DMS 273 (cell line): ENCODE data around the gene MAP3K9.
A peak's percentile ranks its signal among the peaks of the same experiment; 100 is the strongest.
"Not testable (repeated sequence)": the region's sequence is repeated elsewhere in the genome, so short reads cannot be mapped to it uniquely, and the experiment has no call there.

ENCODE experiments used
- DNase-seq: peaks from one replicate; lab custom pipeline; 2025; ENCODE audit not compliant: unreplicated experiment; lab: John Stamatoyannopoulos, UW

MAP3K9 gene

DNA sequence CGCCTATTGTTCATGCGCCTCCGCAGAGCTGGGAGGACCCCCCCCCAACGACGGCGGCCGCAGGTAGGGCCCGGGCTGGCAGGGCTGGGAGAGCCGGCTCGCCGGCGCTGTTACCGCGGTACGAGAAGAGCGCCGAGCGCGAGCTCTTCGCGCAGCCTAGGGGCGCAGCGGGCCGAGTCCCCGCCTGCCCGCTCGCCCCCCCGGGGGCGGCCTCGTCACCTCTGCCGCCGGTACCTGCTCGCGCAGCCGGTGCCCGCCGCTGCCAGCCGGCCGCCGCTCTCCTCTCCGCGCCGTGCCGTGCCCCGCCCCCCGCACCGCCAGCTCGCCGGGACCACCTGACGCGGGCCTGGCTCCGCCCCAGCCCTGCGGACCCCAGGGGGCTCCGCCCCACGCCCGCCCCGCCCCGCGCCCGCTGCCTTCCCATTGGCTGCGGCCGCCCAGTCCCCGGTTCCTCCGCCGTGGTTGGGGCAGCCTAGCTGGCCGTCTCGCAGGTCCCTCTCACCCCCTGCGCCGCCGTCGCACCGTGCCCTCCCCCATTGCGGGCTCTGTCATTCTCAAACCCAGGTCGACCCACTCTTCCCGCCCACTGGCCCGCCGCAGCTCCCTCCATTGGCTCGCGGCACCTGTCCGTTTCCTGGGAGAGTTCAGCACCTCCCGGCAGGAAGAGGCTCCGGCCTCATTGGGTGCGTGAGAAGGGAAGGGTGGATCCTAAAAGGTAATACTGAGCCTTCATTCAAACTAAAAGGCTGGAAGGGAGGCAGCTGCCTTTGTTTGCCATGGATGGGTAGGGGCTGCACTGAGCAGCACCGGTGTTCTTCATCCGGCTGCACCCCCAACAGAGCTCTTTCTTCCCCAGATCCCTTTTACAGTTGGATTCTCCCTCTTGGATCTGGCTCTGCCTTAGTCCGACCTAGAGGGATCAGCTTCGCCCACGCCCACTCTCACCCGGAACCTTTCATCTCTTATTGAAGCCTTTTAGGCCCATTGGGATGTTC is at the start of gene MAP3K9:
TSS of gene MAP3K9 (minus strand) at position 289 of the 995 bp plus-strand sequence. CDS start 342 bp downstream, outside the sequence.
- DNase-seq, result peak; percentile 98

DNA sequence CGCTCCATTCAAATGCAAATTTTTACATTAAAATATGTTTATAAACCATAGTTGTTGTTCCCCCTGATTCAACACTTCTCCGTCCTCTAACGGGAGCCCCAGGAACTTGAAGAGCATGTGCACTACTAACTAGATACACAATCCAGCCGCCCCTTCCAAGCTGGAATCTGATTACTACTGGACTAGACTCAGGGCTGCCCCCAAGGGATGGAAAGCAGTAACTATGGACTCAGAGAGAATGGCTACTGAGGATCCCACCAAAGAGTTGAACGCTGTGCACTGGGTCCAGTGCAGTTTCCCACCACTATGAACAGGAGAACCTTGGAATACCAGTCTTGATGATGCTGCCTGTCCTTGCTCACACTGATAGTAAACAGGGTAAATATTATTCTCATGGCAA is 49.3 kb upstream of the MAP3K9 start:
- DNase-seq, result peak; percentile 21

DNA sequence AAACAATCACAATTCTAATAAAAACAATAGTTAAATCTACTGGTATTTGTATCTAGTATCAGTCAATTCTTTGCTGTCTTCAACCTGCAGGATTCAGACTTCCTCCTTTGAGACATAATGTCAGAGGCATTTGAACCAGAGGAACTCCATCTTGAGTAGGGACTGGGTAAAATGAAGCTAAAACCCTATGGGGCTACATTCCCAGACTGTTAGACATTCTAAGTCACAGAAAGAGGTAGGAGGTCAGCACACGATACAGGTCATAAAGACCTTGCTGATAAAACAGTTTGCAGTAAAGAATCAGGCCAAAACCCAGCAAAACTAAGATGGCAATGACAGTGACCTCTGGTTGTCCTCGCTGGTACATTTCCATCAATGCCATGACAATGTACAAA is 48.2 kb upstream of the MAP3K9 start:
- no peak for DNase-seq

DNA sequence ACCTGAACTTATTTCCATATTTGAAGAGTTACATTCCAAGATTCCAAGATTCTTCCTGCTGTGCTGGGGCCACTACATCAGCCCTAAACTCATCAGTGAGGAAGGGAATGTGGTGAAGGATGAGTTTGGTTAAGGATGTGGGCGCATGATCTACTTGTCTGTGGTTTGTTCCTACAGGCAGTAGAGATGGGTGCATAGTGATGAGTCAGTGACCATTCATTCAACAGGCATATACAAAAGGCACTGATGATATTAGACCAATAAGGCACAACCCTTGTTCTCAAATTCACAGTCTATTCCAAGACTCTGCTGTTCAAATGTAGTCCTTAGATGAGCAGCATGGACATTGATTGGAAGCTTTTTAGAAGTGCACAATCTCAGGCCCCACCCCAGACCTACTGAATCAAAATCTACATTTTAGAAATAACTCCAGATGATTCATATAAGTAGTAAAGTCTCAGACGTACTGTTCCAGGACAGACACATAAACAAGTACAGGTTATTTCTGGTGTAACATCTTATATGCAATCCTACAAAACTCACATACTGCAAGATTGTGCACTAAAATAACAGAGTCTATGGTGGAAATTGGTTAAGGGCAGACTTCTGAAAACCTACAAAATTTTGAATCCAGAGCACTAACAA is 47.7 kb upstream of the MAP3K9 start:
- DNase-seq, result no peak

DNA sequence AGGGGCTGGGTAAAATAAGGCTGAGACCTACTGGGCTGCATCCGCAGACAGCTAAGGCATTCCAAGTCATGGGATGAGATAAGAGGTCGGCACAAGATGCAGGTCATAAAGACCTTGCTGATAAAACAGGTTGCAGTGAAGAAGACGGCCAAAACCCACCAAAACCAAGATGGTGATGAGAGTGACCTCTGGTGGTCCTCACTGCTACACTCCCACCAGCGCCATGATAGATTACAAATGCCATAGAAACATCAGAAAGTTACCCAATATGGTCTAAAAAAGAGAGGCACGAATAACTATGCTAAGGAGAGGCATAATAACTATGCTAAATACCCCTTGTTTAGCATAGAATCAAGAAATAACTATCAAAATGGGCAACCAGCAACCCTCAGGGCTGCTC is 46.2 kb upstream of the MAP3K9 start:
- DNase-seq, result no peak

DNA sequence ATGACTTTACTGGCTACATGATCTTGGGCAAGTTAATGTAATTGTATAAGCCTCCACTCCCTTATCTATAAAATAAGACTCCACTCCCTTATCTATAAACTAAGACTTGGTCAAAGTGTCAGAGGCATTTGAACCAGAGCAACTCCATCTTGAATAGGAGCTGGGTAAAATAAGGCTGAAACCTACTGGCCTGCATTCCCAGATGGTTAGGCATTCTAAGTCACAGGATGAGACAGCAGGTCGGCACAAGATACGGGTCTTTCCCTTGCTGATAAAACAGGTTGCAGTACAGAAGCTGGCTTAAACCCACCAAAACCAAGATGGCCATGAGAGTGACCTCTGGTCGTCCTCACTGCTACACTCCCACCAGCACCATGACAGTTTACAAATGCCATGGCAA is 44.3 kb upstream of the MAP3K9 start:
- not testable (repeated sequence) for DNase-seq

DNA sequence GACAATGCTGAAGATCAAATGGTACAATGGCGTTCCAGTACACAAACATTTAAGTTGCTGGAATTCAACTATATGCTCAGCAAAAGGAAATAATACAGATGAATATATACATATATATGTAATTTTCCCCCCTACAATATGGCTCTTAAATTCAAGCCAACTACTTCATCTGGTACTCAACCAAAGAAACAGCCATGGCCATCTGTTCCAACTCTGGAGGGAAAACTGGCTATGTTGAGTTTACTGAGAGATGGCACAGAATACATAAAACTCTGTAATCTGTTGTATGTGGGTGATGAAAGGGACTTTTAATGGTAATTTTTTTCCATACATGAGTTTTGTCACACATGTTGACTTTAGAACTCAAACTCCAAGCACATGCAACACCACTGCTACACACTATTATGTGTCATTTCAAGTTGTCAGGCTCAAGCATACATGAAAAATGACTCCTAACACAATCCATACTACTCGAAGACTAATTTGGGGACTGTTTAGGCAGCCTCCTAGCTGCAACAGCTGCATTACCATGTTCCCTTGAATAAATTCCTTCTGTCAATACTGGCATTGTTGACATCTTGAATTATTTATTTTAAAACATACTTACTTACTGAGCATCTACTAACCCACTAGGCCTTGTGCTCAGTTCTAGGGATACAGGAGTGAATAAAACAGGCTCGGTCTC is 38.2 kb upstream of the MAP3K9 start:
- peak; percentile 87 for DNase-seq

DNA sequence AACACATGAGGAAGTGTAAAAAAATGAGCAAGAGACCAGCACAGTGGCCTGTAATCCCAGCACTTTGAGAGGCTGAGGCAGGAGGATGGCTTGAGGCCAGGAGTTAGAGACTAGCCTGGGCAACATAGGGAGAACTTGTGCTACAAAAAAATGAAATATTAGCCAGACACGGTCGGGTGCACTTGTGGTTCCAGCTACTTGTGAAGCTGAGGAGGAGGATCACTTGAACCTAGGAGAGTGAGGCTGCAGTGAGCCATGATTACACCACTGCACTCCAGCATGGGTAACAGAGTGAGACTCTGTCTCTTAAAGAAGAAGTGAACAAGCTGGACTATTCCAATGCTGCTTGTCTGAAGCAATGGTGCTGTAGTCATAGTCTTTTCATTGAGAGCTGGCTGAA is 36.3 kb upstream of the MAP3K9 start:
- DNase-seq, result no peak

DNA sequence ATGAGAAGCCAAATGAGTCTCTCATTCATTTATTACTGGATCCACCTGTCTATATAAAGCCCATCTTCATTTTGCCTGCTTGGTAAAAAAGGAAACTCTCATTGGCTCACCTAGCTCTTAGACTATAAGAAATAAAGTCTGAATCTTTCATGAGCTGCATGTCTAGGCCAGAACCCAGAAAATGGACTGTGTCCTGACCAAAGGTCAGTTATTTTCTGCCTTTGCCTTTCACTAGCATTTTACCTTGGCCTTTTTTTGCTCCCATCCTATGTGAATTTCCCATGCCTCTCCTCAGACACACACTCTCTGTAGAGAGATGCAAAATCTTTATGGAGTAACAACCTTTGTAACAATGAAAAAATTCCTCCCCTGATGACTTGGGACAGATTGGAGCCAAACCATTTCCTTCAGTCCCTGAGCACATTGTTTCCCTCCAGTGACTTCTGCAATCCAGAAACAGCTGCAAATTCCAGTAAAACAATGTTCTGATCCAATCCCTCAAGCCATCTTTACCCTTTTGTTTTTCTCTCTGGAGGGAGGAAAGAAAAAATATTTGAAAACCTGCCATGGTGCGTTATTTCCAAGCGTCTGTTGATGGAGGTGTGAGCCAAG is 33.6 kb upstream of the MAP3K9 start:
- DNase-seq, result no peak

DNA sequence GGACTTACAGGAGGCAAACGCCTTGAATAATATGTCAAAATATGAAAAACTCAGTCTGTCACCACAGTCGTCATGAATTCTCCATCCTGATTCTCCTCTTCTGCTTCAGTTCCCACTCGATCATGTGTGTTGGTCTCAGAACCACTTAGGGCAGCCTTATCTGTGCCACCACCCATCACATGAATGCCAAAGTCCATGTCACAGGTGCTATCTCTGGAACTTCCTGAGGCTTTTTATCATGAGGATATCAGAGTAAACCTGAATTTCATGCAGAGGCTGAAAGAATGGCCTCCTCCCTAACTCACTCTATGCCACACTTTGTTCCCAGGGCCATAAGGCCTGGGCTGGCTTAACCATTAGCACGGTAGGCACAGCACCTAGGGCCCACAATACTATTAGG is 28.8 kb upstream of the MAP3K9 start:
- no peak for DNase-seq

DNA sequence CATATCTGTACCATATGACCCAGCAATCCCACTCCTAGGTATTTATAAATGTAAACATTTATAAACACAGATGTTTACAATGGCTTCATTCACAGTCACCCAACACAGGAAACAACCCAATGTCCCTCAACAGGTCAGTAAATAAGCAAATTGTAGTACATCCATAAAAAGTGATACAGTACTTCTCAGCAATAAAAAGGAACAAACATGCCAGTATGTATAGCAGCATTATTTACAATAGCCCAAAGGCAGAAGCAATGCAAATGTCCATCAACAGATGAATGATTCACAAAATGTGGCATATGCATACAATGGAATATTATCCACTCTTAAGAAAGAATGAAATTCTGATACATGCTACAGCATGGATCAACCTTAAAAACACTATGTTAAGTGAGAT is 27.6 kb upstream of the MAP3K9 start:
- no peak for DNase-seq

DNA sequence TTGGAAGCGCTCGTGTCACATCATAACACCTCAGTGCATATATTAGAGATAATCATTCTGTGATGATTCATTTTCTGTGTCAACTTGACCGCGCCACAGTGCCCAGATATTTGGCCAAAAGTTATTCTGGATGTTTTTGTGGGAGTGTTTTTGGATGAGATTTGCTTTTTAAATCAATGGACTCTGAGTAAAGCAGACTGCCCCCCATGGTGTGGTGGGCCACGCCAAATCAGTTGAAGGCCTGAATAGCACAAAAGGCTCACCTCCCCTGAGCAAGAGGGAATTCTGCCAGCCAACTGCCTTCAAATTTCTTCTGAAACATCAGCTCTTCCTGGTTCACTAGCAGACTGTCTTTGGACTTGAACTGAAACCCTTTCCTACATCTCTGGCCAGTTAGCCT is 24.6 kb upstream of the MAP3K9 start:
- no peak for DNase-seq

DNA sequence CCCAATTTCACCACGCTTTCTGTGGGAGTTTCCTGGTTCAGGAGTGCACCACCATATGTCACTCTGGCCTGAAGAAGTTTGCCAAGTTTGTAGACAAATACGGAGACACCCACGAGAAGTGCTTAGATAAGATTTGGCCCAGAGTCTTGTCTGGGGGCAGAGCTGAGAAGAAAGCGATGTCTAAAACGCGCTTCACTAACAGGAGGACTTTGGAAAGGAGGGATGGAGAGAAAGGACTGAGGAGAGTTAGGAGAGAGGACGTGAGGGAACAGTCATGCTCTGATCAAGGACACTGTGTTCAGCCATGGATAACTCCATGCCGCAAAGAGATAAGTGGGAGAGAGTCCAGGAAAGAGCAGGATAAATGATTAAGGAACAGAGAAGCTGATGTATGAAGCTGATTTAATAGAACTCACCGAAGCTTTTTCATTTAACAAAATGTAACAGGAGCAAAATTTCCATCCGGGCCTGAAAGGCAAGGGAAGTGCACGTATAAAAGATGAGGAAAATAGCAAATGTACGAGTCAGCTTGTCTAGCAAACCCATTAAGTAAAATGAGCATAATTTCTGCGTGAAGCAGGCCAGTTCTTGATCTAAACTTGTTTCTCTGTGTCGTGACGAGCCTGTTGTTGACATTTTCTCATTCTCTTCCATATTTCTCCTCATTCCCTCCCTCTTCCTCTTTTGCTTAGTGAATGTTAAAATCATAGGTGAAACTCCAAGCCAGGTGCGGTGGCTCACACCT is 23.4 kb upstream of the MAP3K9 start:
- DNase-seq, result peak; percentile 15

DNA sequence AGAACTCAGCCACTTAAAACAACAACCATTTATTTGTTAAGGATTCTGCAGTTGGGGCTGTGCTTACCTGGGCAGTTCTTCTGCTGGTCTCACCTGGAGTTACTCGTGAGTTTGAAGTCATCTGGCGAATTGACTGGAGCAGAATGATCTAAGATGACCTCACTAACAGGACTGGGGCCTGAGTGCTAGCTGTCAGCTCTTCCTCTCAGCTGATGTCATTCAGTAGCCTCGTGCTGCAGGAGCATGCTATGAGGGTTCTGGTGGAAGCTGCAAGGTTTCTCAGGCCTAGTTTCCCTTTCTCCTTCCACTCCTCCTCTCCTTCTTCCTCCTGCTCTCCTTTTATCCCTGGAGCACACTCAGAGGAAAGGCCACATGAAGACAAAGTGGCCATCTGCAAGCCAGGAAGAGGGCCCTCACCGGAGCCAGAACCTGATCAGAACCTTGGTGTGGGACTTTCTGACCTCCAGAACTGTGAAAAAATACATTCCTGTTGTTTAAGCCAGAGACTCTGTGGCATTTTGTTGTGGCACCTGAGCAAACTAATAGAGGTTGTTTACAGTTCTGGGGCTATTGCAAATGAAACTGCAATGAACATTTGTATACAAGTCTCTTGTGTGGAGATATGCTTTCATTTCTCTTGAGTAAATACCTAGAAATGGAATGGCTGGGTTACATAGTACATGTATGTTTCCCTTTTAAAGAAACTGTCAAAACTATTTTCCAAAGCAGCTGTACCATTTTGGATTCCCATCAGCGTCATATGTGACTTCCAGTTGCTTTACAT is 21.9 kb upstream of the MAP3K9 start:
- DNase-seq, result no peak

DNA sequence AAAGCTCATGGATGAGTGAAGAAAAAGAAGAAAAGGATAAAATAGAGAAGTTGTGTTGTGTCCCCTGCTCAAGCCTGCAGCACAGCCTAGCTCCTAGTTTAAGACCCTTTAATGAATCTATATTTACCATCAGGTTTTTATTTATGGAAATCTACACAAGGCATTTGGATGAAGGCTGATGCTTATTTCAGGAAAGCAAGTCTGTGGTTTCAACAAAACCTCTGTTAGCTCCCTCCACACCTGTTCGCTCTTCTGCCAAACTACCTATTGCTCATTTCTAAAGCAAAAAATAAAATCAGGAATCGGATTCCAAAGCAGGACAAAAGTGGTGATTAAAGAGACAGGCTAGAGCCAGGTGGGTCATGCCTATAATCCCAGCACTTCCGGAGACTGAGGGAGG is 18.9 kb upstream of the MAP3K9 start:
- DNase-seq, result no peak

DNA sequence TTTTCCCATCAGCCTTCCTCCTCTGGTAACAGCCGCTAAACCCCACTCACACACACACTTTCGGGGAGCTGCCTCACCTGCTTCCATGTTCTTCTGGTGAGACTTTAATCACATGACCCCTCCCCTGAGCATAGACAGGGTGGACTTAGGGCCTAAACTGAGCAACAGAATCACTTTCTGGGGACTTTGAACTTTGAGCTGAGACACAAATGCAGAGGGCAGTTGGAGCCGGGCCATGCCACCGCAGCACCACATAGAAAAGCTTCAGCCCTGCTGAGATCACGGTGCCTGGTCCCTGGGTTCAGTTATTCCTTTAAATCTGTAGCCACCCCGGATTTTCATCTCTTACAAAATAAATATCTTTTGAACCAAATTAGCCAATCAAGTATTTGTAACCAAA is 18.4 kb upstream of the MAP3K9 start:
- DNase-seq, result no peak

DNA sequence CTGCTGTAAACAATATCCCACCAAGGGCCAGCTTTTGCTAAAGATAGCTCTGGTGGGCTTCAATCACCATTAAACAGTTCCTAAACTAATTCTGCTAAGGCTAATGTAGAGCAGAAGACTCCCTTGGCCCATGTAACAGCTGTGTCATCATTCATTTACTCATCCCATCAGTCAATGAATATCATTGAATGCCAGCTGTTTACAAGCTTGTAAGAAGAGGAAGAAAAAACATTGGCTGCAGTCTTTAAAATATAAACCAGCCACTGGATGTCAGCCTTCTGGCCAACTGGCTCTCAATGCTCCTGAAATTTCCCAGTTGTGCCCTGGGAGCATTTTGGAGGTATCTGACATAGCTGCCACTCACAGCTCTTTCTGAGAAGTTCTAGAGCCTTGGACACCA is 18.0 kb upstream of the MAP3K9 start:
- DNase-seq, result peak; percentile 86

DNA sequence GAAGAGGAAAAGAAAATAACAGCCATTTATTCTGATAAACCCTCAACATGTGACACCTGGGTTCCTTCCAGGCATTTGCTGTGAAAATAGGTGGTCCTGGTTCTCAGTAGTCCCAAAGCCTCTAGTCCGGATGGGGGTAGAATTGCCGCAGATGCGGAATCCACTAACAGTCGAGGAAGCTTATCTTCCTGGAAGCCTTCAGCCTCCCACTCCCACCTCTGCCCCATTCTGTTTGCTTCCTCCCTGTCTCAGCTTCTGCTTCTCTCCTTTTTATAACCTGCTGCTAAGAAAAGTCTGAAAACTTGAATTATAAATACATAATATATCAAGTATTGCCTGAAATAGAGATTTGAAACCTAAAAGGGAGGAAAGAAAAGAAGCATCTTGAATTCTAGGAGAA is 14.0 kb upstream of the MAP3K9 start:
- DNase-seq, result no peak

DNA sequence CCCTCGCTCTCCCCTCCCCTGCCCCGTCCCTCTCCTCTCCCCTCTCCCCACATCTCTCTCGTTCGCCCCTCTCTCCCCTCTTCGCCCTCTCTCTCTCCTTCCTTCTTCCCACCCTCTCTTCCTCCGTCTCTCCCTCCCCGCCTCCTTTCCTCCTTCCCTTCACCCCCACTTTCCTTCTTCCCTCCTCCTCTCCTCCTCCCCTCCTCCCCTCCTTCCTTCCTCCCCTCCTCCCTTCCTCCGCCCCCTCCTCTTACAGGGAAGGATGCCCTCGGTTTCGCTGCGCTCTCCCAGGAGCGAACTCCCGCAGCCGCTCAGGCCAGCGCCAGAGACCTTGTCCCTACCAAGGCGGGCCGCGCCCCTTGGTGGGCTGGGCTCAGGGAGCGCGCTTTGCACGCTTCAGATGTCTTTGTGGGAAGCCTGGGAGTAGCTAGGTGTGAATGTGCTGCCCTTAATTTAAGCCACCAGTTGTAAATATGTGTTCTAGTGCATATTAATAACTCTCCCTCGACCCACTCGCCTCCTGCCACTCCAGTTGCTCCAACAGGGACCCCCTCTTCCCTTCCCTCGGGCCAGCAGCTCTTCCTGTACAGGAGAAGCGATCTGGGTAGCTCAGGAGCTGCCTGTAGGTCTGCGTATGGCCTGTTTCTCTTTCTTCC is 13.3 kb upstream of the MAP3K9 start:
- peak; percentile 79 for DNase-seq
